SH-SY5Y (cell line): ENCODE results near the gene SCARB1.

ENCODE experiments used
- GATA2 ChIP-seq: IDR thresholded peaks from 2 replicates; pipeline ENCODE4 v1.6.1; 2011; ENCODE audit warnings: mild to moderate bottlenecking, low read depth, low read length
- GATA3 ChIP-seq: IDR thresholded peaks from 2 replicates; pipeline ENCODE4 v1.6.1; 2011; ENCODE audit warnings: low read depth, mild to moderate bottlenecking, low read length, moderate library complexity

Gene SCARB1

GRCh38 chr12:124888260-124888659 is 24.6 kb upstream of the SCARB1 start:
- TF ChIP-seq GATA2 (no peak), GATA3 (no peak)

- TF ChIP-seq GATA2: no peak
- no peak for TF ChIP-seq GATA3
Observed at GRCh38 chr12:124884587-124885438, 21.1 kb upstream of the SCARB1 start.

GRCh38 chr12:124883263-124884130 is 19.8 kb upstream of the SCARB1 start:
- TF ChIP-seq GATA3 (no peak), GATA2 (no peak)

GRCh38 chr12:124881123-124881522 is 17.5 kb upstream of the SCARB1 start:
- no peak for TF ChIP-seq GATA3
- no peak for TF ChIP-seq GATA2

GRCh38 chr12:124878795-124879516 is 15.3 kb upstream of the SCARB1 start:
- no peak for TF ChIP-seq GATA2

GRCh38 chr12:124877423-124877822 is 13.8 kb upstream of the SCARB1 start:
- no peak for TF ChIP-seq GATA2
- TF ChIP-seq GATA3: no peak

- TF ChIP-seq GATA3 (no peak), GATA2 (no peak)
Observed at GRCh38 chr12:124876171-124876570, 12.5 kb upstream of the SCARB1 start.

- no peak for TF ChIP-seq GATA2
- no peak for TF ChIP-seq GATA3
Observed at GRCh38 chr12:124875803-124876132, 12.1 kb upstream of the SCARB1 start.

- TF ChIP-seq GATA3 (no peak), GATA2 (no peak)
Observed at GRCh38 chr12:124874988-124875802, 11.5 kb upstream of the SCARB1 start.

- TF ChIP-seq GATA3 (no peak), GATA2 (no peak)
Observed at GRCh38 chr12:124874188-124874587, 10.5 kb upstream of the SCARB1 start.

- TF ChIP-seq GATA3 (no peak), GATA2 (no peak)
Observed at GRCh38 chr12:124872068-124872719, 8.5 kb upstream of the SCARB1 start.

GRCh38 chr12:124871297-124871696 is 7.6 kb upstream of the SCARB1 start:
- no peak for TF ChIP-seq GATA3
- 0 out of 2 replicates have a peak, but pooled peaks have one; percentile 26 for TF ChIP-seq GATA2

- TF ChIP-seq GATA3 (no peak), GATA2 (no peak)
Observed at GRCh38 chr12:124870515-124870914, 6.9 kb upstream of the SCARB1 start.
